ENCODE measurements around the gene TAMM41.
"Not testable (repeated sequence)": the region's sequence is repeated elsewhere in the genome, so short reads cannot be mapped to it uniquely, and the experiment has no call there.

- not testable (repeated sequence) for TF ChIP-seq CTCF (IDR thresholded peaks at IDR 0.05; ENCODE audit: low read length); EZH2 (IDR thresholded peaks at IDR 0.05; ENCODE audit: borderline replicate concordance, low read length)
Measured at GRCh38 chr3:11862145-11862544, 15.5 kb upstream of the TAMM41 start.

Data from OCI-LY1 (cell line).